NOMO-1 treated with dmso at 0.1 percent for 144 hours (cell line): ENCODE measurements around the gene IL5RA.

Experiments used
- DNase-seq: peaks from one replicate; lab custom pipeline; 2025; ENCODE audit not compliant: unreplicated experiment; lab: John Stamatoyannopoulos, UW

IL5RA gene

DNA sequence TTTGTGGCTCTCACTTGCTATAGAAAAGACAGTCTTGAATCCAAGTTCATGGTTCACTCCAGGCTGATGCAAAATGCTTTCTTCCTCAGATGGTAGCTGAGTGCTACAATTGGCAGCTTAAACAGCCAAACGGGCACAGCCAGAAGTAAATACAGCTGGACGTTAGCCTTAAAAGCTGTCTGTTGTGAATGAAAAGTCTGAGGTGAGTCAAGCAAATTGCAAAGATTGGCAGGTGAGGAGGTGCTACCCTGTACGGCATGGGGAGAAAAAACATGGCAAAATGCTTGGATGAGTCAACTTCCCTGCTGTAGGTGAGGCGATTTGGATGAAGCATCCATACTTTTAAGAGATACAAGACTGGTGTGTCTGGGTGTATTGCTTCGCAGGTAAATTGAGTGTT is 40.5 kb downstream of the IL5RA start:
- DNase-seq, result no peak

DNA sequence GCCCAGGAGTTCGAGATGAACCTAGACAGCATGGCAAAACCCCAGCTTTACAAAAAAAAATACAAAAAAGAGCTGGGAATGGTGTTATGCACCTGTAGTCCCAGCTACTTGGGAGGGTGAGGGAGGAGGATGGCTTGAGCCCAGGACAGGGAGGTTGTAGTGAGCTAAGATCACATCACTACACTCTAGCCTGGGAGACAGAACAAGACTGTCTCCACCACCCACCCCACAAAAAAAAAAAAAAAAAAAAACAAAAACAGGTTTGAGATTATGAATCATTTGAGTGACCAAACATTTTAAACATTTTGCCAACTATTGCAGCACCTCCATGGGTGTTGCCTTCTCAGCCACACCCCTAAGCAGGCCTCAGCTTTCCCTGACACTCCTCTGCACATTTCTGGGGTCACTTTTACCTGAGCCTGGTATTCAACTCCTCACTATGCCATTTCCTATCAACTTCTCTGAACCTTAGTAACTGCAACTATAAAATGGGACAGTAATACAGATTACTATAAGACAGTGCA is 41.8 kb downstream of the IL5RA start:
- no peak for DNase-seq

DNA sequence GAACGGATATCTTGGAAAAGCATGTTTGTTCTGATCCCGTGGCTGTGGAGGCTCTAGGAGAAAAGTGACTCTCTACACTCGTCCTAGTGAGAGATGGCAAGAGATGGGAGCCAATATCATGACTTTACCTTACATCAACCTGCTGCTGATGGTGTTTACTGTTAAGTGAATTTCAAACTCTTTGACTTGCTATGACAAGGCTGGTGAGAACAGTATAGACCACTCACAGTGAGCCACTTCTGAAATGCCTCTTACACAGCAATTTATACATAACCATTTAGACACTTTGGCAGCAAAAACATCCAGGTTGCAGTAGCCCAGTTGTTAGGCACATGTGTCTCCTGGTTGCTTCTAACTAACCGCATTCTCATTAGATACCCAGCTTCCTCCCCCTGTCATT is 43.3 kb downstream of the IL5RA start:
- no peak for DNase-seq

DNA sequence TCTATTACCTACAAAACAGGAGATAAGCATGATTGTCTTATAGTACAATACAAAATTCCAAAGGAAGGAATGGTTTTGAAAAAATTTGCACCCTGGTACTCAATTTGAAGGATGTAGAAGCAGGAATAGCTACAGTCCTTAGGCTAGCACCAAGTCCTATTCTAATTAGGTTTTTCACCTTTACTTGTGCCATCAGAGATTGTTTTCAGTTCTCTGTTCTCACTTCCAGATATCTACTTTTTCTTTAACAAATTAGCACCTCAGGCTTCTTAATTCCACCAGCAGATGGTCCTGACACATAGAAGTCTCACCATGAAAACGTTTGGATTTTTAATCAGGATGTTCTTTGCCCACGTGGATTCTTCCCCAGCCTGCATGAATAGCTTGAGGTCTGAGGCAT is 43.8 kb downstream of the IL5RA start:
- no peak for DNase-seq

DNA sequence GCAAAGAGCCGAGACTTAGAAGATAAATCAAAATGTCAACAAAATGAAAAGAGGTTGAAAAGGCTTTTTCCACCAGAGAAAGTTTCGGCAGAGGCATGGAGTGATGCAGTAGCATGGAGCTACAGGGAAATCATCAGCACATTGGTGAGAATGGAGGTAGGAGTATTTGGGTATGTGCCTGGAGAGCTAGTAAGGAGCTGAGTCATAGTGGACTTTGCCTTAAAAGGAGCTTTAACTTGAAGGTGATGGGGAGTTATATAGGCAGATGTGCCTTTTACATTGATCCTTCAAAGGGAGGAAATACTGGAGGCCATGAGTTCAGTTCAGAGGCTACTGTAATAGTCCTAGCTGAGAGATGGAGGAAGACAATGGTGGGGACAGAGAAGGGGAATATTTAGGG is 44.3 kb downstream of the IL5RA start:
- DNase-seq, result no peak

DNA sequence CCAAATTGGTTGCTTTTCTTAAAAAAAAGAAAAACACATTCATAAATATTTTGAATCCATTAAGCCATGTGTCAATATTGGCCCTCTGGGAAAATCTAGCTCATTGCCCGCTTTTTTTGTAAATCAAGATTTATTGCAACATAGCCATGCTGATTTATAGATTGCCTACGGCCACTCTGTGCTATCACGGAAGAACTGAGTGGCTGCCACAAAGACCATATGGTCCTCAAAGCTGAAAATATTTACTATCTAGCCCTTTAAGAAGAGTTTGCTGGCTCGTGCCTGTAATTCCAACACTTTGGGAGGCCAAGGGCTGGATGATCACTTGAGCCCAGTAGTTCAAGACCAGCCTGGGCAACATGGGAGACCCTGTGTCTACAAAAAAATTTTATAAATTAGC is 45.9 kb downstream of the IL5RA start:
- DNase-seq, result no peak

DNA sequence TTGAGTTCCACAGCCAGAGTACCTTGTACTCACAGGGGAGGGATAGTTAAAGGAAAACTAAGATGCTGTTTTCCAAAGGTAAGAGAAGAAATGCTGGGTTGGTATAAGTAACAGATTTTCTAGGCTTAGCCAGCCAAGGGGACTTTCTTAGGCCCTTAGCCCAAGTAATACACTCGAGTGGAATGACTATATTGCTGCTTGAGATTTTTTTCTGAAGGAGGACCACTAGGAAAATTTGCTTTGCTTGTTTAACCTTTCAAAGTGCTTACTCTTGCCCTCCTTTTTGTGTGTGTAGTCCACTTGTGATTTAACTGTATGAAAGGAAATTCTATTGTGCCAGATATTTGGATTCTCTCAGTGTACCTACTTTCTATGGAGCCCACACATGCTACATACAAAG is 50.5 kb downstream of the IL5RA start:
- no peak for DNase-seq

DNA sequence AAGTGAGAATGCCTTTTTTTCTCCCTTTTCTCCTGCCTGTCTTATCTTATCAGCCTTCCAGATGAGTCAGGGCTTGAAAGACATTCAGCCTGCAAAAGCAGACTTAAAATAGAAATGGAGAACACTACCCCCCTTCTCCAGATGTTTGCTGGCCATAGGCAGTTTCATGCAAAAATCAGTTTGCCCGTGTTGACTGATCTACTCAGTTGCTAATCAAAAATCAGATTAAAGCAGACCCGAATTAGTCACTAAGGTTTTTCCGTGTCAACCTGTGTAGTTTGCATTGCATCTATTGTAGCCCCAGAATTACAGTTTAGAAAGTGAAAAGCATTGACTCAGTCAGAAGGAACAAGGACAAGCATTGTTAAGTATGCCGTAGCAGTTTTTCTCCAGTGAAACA is 56.2 kb downstream of the IL5RA start:
- DNase-seq, result no peak

DNA sequence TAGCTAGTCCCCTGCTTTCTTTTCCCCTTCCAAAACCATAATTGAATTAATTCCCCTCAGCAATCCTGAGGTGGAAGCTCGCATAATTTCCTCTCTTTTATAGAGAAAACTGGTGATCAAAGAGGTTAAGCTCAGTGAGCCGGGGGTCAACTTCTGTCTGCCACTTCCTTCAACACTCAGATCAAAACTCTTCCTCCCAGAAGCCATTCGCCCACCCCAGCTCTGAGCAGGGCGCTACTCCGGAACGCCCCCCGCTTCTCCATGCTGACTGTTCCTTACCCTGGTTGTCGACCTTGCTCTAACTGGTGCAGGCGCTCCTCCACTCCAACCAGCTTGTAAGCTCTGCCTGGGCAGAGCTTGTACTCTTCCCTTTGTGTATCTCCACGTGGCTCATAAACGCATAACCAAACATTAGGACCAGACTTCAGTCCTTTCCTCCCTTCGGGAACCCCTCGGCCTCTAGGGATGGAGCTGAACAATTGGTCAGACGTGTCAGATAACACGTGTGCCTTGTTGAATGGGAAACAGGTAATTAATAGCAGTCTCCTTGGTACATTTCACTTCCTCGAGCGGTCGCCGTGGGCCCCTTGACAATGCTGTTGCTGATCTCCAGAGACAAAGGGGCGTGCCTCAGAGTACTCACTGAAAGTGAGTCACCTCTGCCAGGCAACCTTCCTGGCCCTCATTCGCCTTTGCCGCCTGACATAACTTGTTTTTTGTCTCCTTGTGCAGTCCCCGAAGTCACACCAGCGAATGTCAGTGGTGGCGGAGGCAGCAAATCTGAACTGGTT is 71.8 kb downstream of the IL5RA start:
- DNase-seq, result no peak

DNA sequence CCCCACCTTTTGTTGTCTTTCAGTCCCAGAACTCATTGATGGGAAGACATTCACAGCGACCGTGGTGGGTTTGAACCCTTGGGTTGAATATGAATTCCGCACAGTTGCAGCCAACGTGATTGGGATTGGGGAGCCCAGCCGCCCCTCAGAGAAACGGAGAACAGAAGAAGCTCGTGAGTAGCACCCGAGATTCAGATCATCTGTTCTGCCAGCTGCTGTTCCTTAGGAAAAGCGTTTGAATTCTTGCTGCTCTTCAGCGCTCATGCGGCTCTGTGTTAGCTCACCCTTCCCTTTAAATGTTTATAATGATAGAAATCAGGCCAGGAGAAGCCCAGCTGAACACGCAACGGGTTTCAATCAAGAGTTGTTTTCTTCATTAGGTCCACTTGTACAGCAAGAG is 73.0 kb downstream of the IL5RA start:
- DNase-seq, result no peak

DNA sequence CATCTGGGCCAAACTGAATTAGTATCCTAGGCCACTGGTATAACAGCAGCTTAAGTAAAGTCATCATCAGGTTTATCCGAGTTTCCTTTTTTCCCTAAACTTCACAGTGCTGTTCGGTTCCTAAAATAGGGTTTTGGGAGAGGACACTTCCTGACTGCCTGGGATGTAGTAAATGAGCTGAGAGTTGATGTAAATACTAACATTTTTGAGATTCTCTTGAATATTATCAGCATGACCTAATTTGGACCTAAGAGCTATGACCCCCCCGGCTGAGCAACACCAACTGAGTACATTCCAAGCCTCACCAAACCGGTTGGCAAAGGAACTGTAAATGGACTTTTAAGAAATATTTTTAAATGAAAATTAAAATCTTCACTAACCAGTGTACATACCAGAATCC is 78.8 kb downstream of the IL5RA start:
- no peak for DNase-seq

DNA sequence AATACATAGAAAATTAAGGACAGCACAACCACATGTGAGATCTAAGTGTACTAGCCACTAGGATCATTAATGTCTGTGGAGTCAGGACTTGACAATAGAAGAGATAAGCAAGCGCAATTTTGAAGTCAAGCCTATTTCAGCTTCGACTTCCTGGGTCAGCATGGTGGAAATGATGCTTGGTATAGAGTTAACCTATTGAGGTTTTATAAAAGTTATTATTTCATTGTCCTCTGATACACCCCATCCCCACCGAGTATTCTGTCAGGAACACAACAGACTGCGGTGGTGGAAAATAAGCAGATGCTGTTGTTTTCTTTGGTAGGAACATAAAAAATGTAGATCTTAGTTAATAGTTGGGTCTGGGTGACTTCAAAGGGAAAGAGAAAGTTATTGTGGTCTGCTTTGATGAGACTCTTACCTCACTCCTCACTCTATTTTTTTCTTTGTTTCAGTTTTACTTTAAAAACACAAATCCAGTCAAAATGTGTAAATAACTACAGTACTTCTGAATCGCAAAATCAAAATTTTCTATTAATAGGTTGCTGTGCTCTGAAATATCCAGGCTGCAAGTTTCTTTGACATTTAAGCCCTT is 82.1 kb downstream of the IL5RA start:
- DNase-seq, result no peak

DNA sequence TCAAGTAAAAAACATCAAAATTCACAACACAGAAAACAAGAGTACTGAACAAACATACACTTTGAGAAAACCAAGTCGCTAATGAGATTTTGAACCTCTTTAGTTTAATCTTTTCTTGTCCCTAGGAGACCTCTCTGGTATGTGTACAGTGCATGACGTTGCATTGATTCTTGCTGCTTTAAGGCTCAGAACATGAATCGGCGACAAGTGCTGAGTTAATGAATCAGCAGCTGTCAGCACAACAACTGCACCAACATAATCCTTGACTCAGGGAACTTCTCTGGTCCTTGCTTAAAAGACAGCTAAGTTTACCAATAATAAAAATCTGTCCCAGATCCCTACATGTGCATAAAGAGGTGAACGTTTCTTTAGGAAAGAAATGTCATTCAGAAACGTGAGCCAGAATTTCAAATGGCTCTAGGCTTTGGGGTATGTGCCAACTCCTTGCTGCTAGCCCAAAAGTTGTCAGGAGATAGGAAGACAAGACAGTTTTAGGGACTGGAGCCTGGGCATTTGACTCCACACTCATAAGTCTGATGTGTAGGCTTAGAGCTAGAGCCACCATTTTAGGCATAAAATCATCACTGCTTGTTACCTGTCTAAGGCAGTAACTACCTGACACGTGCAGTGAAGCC is 86.9 kb downstream of the IL5RA start:
- no peak for DNase-seq

DNA sequence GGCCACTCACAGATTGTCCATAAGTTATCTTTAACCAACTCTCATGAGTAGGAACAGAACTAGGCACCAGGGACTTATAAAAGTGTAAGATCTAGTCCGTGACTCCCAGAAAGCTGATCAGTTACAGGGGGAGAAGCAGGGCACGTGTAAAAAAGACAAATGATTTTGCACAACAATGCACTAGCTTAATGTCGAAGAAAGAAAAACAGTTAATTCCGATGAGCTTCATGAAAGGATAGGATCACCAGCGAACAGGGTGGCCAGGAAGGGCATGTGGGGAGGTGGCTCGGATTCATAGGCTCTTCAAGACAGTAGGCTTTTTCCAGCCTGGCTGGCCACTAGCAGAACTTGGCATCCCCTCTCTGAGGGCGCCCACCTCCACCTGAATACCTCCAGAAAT is 90.0 kb downstream of the IL5RA start:
- no peak for DNase-seq
